ENCODE measurements around the gene CCR2. TPM values are rescaled to one million over a fixed set of nuclear protein-coding genes. Genes with fewer than 3 reads are reported as not detected.

CCR2 gene
- total RNA-seq, 1 donor from 2014 or later, result 15.8 TPM

DNA sequence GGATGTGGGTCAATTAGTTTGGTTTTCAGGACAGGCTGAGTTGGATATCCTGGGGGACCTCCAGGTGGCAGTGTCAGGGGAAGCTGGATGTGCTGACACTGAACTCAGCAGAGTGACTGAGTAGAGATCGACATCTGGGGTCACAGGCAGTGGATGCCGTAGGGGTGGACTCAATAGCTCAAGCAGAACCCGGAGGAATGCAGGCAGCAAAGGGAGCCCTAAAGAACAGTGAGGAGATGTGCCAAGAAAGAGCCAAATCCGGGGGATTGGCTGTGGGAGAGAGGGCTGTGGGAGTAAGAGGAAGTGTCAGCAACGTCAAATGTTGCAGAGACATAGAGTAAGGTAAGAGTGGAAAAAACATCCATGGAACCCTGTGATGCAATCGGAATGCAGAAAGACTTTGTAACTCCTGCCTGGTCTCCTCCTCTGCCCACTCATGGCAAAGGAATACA, 41.3 kb downstream of the CCR2 start:
- no peak for DNase-seq
- Histone ChIP-seq H3K9me3 (no peaks in the 10 kb centered on the region), H3K36me3 (no peaks in the 10 kb centered on the region), H3K27ac (no peak overlapping the region), H3K4me1 (peaks cover 65% of the 10 kb centered on the region), H3K4me3 (no peak overlapping the region), H3K27me3 (ENCODE audit: low read depth) (no peaks in the 10 kb centered on the region)
- TF ChIP-seq, protein P1, sequence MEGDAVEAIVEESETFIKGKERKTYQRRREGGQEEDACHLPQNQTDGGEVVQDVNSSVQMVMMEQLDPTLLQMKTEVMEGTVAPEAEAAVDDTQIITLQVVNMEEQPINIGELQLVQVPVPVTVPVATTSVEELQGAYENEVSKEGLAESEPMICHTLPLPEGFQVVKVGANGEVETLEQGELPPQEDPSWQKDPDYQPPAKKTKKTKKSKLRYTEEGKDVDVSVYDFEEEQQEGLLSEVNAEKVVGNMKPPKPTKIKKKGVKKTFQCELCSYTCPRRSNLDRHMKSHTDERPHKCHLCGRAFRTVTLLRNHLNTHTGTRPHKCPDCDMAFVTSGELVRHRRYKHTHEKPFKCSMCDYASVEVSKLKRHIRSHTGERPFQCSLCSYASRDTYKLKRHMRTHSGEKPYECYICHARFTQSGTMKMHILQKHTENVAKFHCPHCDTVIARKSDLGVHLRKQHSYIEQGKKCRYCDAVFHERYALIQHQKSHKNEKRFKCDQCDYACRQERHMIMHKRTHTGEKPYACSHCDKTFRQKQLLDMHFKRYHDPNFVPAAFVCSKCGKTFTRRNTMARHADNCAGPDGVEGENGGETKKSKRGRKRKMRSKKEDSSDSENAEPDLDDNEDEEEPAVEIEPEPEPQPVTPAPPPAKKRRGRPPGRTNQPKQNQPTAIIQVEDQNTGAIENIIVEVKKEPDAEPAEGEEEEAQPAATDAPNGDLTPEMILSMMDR (IDR thresholded peaks at IDR 0.05), result no peak
- peak; percentile 53 to 56 for ATAC-seq
- intact Hi-C loops (cut with DNase I), result no loop called here

DNA sequence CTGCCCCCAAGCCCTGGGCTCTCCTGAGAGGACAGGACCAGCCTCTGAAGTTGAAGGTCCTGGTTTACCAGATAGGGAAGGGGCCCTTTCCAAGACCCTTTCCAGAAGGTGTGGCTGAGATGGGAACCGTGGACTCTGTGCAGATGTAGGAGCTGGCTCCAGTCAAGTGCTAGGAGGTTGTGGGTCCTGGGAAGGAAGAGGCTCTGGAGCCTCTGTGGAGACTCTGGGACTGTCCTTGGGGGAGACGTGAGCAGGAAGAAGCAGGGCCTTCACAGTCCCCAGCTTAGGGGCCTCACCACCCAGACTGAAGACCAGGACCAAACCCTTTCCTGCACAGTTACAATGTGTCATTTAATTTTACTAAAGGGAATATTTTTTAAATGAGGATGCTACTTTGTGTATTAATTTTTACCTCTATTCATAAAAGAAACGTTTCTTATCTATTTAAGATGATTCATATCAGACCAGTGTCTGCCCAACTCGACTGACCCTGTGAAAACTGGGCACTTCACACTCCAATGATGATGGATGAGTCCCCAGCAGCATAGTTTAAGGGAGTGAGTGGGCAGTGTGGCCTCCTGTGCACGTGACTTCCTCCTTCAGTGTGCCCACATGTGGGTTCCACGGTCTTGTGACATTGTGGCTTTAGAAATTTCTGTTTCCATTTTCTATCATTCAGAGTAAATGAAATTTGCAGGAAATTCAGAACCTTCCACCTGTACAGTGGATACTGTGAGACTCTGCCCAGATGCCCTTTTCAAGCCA, 42.0 kb downstream of the CCR2 start:
- Histone ChIP-seq H3K9me3 (no peaks in the 10 kb centered on the region), H3K4me3 (no peak overlapping the region), H3K4me1 (peaks cover 70% of the 10 kb centered on the region), H3K36me3 (no peaks in the 10 kb centered on the region), H3K27ac (peak overlapping the region; percentile 24), H3K27me3 (ENCODE audit: low read depth) (no peaks in the 10 kb centered on the region)
- peak; percentile 55 for DNase-seq
- TF ChIP-seq, protein P1 (IDR thresholded peaks at IDR 0.05), result no peak
- intact Hi-C loops (cut with DNase I), result no loop called here
- peak in 1 of 2 donors; percentile 46 for ATAC-seq

- Histone ChIP-seq H3K27me3 (ENCODE audit: low read depth) (no peaks in the 10 kb centered on the region), H3K4me1 (peaks cover 70% of the 10 kb centered on the region), H3K9me3 (no peaks in the 10 kb centered on the region), H3K27ac (no peak overlapping the region), H3K36me3 (no peaks in the 10 kb centered on the region), H3K4me3 (no peak overlapping the region)
- intact Hi-C loops (cut with DNase I), result no loop called here
- ATAC-seq, result peak in 1 of 2 donors; percentile 9
- no peak for DNase-seq
- TF ChIP-seq, protein P1 (IDR thresholded peaks at IDR 0.05), result no peak
Measured at GRCh38 chr3:46397111-46397510, 43.2 kb downstream of the CCR2 start.

DNA sequence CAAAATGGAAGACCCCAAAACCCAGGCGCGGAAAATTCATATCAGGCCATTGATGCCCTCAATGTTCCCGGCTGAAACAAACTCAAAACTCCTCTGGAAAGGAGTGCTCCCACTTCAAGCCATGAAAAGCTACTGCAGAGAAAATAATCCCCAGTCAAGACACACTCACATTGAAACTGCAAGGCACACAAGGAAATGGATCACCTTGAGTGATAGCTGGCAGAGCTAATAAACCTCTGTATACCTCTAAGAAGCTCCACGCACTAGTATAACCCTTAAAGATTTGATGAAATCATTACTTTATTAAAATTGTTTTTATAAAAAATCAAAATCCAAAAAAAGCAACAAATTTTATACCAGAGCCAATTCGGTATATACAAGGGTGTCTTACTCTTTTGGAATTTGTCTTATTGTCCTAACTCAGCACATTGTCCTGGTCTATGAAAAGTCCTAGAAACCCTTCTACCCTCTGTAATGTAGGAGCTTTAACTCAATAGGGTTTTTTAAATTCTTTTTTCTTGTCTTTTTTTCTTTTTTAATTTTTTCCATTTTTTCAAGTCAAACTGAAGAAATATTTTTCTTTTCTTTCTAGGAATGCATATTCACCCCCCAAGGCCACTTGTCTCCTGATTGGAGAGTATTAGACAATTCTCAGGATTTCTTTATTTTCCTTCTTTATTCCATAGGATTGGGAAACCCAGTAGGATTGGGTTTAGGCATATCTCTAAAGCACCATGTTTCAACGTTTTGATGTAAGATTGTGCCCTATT, 44.5 kb downstream of the CCR2 start:
- intact Hi-C loops (cut with DNase I), result no loop called here
- peaks cover 62% of the 10 kb centered on the region for H3K4me1 ChIP-seq
- TF ChIP-seq, protein P1 (IDR thresholded peaks at IDR 0.05), result no peak

GRCh38 chr3:46399098-46399497, 45.2 kb downstream of the CCR2 start:
- no peaks in the 10 kb centered on the region for H3K27me3 ChIP-seq (ENCODE audit: low read depth)
- H3K4me3 ChIP-seq, result no peak overlapping the region
- ATAC-seq, result no peak
- intact Hi-C loops (cut with DNase I), result no loop called here
- H3K4me1 ChIP-seq, result peaks cover 55% of the 10 kb centered on the region
- TF ChIP-seq, protein P1 (IDR thresholded peaks at IDR 0.05), result no peak
- H3K36me3 ChIP-seq, result no peaks in the 10 kb centered on the region
- H3K9me3 ChIP-seq, result no peaks in the 10 kb centered on the region
- H3K27ac ChIP-seq, result no peak overlapping the region
- no peak for DNase-seq

More for the DNA sequence above, 44.5 kb downstream of the CCR2 start:
- Histone ChIP-seq H3K36me3 (no peaks in the 10 kb centered on the region), H3K4me3 (no peak overlapping the region), H3K9me3 (no peaks in the 10 kb centered on the region), H3K27me3 (ENCODE audit: low read depth) (no peaks in the 10 kb centered on the region), H3K27ac (no peak overlapping the region)
- ATAC-seq, result no peak
- no peak for DNase-seq

Data from lower lobe of right lung (tissue), 2 donors.